Stimulated activated naive CD8-positive, alpha-beta T cell treated with anti-CD3 and anti-CD28 coated beads, Interleukin-15, Interleukin-2, amounts not matched to agents 100 ng/mL and 50 ng/mL, for 24 hours (primary cell): ENCODE data around the gene CEP170.
A peak's percentile ranks its signal among the peaks of the same experiment; 100 is the strongest.
"Not testable (repeated sequence)": the region's sequence is repeated elsewhere in the genome, so short reads cannot be mapped to it uniquely, and the experiment has no call there.

Source experiments
- H3K27ac Mint-ChIP-seq: one replicate; pipeline ENCODE4 v1.8.0; 2021; ENCODE audit warnings: mild to moderate bottlenecking, mixed read lengths
- H3K27me3 Mint-ChIP-seq: one replicate; pipeline ENCODE4 v1.8.0; 2021; ENCODE audit warnings: mixed read lengths
- H3K36me3 Mint-ChIP-seq: one replicate; pipeline ENCODE4 v1.8.0; 2021; ENCODE audit warnings: low read depth, mixed read lengths
- H3K4me1 Mint-ChIP-seq: one replicate; pipeline ENCODE4 v1.8.0; 2021; ENCODE audit warnings: low read depth, mixed read lengths
- H3K4me3 Mint-ChIP-seq: one replicate; pipeline ENCODE4 v1.8.0; 2021; ENCODE audit warnings: mild to moderate bottlenecking, mixed read lengths
- H3K9me3 Mint-ChIP-seq: one replicate; pipeline ENCODE4 v1.8.0; 2021; ENCODE audit warnings: mixed read lengths

CEP170 gene

DNA sequence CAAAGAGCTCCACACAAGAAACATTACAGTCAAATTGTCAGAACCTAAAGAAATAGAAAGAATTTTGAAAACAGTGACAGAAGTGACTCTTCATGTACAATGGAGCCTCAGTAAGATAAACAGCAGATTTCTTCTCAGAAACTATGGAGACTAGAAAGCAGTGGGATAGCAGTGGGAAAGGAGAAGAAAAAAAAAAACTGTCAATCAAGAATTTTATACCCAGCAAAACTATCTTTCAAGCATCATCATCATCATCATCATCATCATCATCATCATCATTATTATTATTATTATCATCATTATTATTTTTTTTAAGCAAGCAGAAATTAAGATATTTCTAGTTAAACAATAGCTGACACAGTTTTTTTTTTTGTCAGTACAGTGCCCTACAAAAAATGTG lies 24.2 kb downstream of the CEP170 start:
- Mint-ChIP-seq H3K27me3 (no peaks in the 10 kb centered on the region), H3K36me3 (peaks cover 59% of the 10 kb centered on the region), H3K27ac (no peak overlapping the region), H3K4me1 (peaks cover 11% of the 10 kb centered on the region), H3K4me3 (no peak overlapping the region), H3K9me3 (peaks cover 29% of the 10 kb centered on the region)

DNA sequence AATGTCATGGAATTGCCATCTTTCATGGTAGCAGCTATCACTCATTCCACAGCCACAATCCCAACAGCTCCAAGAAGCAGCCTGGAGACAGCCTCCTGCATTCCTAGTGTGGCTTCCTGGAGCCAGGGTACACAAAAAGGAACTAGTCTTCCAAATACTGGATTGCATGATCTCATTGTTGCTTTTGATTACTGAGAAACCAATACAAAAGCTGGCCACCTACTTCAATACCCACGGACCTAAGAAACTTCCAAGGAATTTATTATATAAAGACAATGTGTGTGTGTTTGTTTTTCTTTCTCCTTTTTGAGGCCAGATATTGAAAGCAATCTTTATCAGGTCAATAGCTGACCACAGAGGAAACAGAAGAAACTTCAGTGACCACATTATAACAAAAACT lies 25.6 kb downstream of the CEP170 start:
- Mint-ChIP-seq H3K27ac (no peak overlapping the region), H3K27me3 (no peaks in the 10 kb centered on the region), H3K4me3 (no peak overlapping the region), H3K4me1 (peaks cover 11% of the 10 kb centered on the region), H3K36me3 (peaks cover 58% of the 10 kb centered on the region), H3K9me3 (peaks cover 29% of the 10 kb centered on the region)

DNA sequence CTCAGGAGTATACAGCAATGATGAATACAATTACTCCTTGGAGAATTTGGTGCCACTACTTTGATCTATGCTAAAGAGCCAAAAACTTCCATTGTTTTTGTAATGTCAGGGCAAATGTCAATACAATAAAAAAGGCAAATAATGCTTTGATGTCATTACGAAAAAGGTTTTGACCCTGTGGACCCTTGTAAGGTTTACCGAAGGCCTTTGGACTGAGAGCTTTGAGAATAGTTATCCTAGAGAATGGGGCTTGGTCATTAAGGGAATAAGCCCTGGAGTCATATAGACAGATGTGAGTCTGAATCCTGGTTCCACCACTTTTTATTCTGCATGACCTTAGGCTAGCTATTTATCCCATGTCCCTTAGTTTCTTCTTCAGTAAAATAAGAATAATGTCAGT lies 27.5 kb downstream of the CEP170 start:
- H3K4me1 Mint-ChIP-seq = peaks cover 11% of the 10 kb centered on the region
- no peak overlapping the region for H3K4me3 Mint-ChIP-seq
- peaks cover 65% of the 10 kb centered on the region for H3K36me3 Mint-ChIP-seq
- peaks cover 24% of the 10 kb centered on the region for H3K9me3 Mint-ChIP-seq
- no peaks in the 10 kb centered on the region for H3K27me3 Mint-ChIP-seq
- no peak overlapping the region for H3K27ac Mint-ChIP-seq

DNA sequence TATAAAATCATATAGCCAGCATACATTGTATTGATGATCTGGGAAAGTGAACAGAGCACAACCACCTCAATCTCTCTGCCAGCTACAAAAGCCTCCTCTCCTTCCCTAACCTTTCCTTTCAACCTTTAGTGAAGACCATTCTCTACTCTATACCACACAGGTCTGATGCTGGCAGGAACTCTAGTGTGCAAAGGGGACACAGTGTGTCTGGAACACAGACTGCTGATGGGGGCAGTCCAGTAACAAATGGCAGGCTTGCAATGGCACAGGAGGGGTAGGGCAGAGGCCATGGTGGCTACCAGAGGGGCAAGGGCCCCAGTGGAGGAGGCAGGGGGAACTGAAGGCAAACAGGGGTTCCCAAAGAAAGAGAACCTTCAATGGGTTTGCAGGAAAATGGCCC lies 37.0 kb downstream of the CEP170 start:
- H3K27ac Mint-ChIP-seq = no peak overlapping the region
- H3K4me3 Mint-ChIP-seq = no peak overlapping the region
- H3K36me3 Mint-ChIP-seq = peaks cover 63% of the 10 kb centered on the region
- no peaks in the 10 kb centered on the region for H3K4me1 Mint-ChIP-seq
- H3K27me3 Mint-ChIP-seq = no peaks in the 10 kb centered on the region
- H3K9me3 Mint-ChIP-seq = no peaks in the 10 kb centered on the region

DNA sequence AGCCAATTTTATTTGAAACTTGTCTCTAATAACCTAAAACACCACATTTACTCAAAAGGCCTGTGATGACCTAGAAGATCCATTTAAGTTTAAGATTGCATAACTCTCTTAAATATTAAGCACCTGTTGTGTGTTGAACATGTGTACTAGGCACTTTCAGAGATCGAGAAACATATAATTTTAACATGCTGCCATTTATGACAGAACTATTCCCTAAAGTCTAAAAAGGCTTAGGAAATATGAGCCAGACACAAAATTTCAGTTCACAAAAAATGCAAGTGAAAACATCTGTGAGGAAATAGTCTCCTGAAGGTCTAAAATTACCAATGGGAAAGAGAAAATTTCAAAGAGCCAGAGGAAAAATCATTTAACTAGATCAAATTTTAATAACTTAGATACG lies 37.7 kb downstream of the CEP170 start:
- Mint-ChIP-seq H3K9me3 (no peaks in the 10 kb centered on the region), H3K4me1 (no peaks in the 10 kb centered on the region), H3K27ac (no peak overlapping the region), H3K36me3 (peaks cover 60% of the 10 kb centered on the region), H3K27me3 (no peaks in the 10 kb centered on the region), H3K4me3 (no peak overlapping the region)

DNA sequence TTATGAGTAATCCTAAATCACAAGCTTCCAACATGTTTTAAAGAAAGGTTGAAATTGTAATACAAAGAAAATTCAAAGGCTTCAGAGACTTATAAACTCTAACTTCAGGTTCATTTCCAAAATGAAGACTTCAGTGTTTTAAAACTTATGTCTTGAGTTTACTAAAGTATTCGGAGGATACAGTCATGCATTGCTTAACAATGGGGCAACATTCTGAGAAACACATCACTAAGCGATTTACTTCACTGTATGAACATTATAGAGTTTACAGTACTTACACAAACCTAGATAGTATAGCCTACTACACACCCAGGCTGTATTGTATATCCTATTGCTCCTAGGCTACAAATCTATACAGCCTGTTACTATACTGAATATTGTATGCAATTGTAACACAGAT lies 38.3 kb downstream of the CEP170 start:
- no peak overlapping the region for H3K27ac Mint-ChIP-seq
- H3K36me3 Mint-ChIP-seq = peaks cover 56% of the 10 kb centered on the region
- H3K9me3 Mint-ChIP-seq = no peaks in the 10 kb centered on the region
- H3K27me3 Mint-ChIP-seq = no peaks in the 10 kb centered on the region
- no peaks in the 10 kb centered on the region for H3K4me1 Mint-ChIP-seq
- H3K4me3 Mint-ChIP-seq = no peak overlapping the region

DNA sequence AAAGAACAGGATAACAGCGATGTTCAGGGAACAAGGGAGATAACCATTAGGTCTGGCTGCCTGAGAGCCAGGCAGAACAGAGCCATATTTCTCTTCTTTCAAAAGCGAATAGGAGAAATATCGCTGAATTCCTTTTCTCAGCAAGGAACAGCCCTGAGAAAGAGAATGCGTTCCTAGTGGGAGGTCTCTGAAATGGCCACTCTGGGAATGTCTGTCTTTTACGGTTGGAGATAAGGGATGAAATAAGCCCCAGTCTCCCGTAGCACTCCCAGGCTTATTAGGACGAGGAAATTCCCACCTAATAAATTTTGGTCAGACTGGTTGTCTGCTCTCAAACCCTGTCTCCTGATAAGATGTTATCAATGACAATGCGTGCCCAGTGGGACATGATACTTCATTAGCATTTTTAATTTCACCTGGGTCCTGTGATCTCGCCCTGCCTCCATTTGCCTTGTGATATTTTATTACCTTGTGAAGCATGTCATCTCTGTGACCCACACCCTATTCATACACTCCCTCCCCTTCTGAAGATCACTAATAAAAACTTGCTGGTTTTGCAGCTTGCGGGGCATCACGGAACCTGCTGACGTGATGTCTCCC lies 39.7 kb downstream of the CEP170 start:
- H3K4me3 Mint-ChIP-seq, H3K27ac Mint-ChIP-seq, H3K9me3 Mint-ChIP-seq, H3K4me1 Mint-ChIP-seq, H3K27me3 Mint-ChIP-seq: not testable (repeated sequence)
- H3K36me3 Mint-ChIP-seq = peaks cover 42% of the 10 kb centered on the region

DNA sequence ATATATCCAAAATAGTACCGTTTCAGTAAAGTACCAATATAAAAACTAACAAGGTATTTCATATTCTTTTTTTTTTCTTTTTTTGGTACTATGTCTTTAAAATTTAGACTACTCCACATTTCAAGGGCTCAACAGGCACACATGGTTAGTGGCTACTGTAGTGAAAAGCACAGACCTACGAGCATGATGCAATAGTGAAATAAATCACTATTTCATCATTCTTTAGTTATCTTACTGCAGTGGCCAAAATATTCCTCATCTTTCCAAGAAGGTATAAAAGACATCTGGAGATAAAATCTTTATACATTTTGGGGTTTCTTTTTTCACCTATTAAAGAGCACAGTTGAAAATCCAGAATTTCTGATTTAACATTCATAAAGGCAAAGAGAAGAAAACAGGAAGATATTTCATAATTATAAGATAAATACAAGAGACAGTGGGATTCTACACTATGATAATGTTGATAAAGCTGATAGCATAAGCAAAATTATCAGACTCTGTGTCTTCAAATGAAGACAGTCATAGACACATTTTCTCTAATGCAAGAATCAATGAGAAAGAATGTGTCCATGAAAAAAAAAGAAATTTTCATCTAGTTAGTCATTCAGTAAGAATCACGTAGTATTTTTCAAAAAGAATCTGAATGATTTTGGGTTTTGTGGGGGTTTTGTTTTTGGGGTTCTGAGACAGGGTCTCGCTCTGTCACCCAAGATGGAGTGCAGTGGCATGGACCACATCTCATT lies 41.9 kb downstream of the CEP170 start:
- Mint-ChIP-seq H3K27ac (peak overlapping the region; percentile 55), H3K9me3 (no peaks in the 10 kb centered on the region), H3K36me3 (peaks cover 24% of the 10 kb centered on the region), H3K4me1 (no peaks in the 10 kb centered on the region), H3K4me3 (no peak overlapping the region), H3K27me3 (no peaks in the 10 kb centered on the region)

DNA sequence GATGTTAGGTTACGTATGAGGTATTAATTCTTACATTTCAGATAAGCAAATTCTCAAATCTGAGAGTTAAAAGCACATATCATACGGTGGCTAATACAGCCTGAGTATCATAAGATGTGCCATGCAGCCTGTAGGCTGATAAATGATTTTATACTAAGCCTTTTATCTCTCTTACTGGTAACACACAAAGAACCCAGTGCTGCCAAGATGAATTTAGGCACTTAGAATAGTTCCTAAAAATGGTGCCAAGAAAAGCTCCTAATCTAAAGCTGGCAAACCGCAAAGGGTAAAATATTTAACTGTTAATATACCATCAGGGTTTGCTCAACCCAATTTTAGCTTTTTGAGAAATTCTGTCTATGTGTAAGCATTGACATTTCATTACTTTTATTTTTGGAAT lies 43.1 kb downstream of the CEP170 start:
- not testable (repeated sequence) for H3K27me3 Mint-ChIP-seq, H3K9me3 Mint-ChIP-seq, H3K4me3 Mint-ChIP-seq, H3K4me1 Mint-ChIP-seq, H3K27ac Mint-ChIP-seq
- H3K36me3 Mint-ChIP-seq = peaks cover 15% of the 10 kb centered on the region

DNA sequence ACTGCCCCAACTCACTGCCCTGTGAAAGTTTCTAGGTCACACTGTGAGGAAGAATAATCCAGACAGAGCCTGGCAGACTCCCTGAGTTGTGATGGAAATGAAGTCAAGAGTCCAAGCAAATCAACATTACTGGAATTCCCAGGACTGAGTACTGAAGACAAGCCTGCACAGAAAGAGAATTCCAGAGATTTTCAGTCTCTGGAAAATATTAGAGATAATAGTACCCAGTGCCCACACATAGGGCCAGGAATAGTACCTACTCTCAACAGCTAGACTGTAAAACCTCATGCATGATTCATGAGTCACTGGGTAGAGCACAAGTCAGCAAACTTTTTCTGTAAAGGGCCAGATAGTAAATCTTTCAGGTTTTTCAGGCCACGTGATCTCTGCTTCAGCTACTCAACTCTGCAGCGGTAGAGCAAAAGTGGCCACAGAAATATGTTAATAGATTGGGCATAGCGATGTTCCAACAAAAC lies 50.0 kb downstream of the CEP170 start:
- H3K27me3 Mint-ChIP-seq, H3K4me3 Mint-ChIP-seq, H3K9me3 Mint-ChIP-seq, H3K4me1 Mint-ChIP-seq, H3K27ac Mint-ChIP-seq: not testable (repeated sequence)
- H3K36me3 Mint-ChIP-seq = peaks cover 17% of the 10 kb centered on the region

DNA sequence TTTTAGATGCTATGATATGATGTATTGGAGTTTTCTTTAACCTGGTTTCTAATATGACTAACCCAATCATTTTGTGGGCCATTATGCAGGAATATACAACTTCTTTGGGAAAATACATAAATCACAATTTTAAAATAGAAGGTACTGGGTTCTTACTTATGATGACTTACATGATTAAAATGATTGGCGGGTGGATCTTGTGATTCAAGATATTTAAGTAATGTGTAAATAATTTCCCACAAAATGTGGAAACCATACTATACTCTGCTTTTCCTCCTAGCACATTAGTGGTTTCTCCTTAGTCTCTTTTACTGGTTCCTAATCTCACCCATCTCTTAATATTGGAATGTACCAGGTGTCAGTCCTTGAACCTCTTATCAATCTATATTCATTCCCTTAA lies 50.7 kb downstream of the CEP170 start:
- not testable (repeated sequence) for H3K27ac Mint-ChIP-seq, H3K9me3 Mint-ChIP-seq, H3K4me3 Mint-ChIP-seq, H3K4me1 Mint-ChIP-seq, H3K27me3 Mint-ChIP-seq
- peaks cover 17% of the 10 kb centered on the region for H3K36me3 Mint-ChIP-seq

DNA sequence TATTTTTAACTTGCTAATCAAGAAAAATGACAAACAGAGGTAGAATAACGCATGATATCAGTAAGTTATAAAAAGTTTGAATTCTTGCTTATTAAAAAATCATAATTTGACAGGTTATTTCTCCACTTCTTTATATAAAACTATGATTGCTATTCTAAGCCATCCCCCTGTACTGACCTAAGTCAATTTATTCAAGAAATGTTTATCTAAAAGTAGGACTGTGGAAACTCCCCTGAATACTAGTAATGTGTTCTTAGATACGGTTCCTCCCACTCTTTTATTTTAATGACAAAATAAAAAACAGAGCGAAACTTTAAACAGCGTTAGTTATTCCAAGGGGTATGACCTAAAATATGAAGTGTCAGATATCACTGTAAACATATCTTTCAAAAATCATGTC lies 51.9 kb downstream of the CEP170 start:
- not testable (repeated sequence) for H3K27ac Mint-ChIP-seq, H3K27me3 Mint-ChIP-seq, H3K4me1 Mint-ChIP-seq

DNA sequence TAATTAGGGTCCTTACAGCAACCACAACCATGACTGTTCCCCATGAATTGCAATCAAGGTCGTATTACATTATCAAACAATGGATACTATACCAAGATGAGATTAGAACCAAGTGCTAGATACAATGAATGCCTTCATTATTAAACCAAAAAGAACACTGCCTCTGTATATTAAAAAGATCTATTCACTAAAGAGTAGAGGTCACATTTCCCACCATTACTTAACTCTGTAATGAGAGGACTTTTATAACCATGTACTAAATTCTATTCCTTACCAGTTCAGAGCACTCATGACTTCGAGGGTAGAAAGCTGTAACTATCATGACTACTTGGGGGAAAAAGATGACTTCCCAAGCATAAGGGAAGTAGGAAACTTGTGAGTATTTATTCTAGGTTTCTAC lies 53.8 kb downstream of the CEP170 start:
- not testable (repeated sequence) for H3K9me3 Mint-ChIP-seq, H3K27me3 Mint-ChIP-seq, H3K4me1 Mint-ChIP-seq, H3K4me3 Mint-ChIP-seq, H3K27ac Mint-ChIP-seq
- peaks cover 21% of the 10 kb centered on the region for H3K36me3 Mint-ChIP-seq

More for the DNA sequence above, 51.9 kb downstream of the CEP170 start:
- H3K4me3 Mint-ChIP-seq, H3K9me3 Mint-ChIP-seq: not testable (repeated sequence)
- peaks cover 18% of the 10 kb centered on the region for H3K36me3 Mint-ChIP-seq

DNA sequence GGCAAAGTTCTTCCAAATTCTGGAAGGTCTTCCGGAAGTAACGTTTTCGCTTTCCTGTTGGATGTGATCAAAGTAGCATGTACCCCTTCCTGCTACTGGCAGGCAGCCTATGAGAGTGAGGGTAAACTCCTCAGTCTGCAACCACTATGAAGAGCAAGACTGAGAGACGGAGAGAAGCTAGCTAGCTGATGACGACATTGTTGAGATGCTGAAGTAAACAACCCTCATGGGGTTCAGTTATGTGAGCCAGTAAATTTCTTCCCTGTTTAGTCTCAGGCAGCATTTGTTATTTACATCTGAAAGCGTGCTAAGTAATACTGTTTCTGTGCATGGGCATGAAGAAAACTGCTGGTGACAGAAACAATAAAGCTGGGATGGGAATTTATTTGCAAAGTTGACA lies 57.6 kb downstream of the CEP170 start:
- H3K4me3 Mint-ChIP-seq, H3K27ac Mint-ChIP-seq, H3K4me1 Mint-ChIP-seq, H3K9me3 Mint-ChIP-seq, H3K27me3 Mint-ChIP-seq: not testable (repeated sequence)
- H3K36me3 Mint-ChIP-seq = peaks cover 16% of the 10 kb centered on the region

DNA sequence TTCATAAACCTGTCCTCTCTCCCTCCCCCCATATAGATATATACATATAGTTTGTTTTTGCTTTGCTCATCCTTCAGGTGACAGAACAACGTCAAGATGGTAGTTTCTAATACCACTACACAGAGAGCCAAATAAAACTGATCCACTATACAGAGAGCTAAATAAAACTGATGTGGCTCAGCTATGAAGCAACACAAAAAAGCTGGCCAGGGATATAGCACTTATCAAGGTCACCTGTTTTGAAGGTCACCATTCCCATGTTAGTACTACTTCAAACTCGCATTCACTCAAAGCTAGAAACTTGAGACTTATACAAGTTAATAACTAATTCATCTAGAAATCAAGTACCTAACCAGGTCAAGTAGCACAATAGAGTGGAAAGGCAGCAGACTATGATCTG lies 61.8 kb downstream of the CEP170 start:
- H3K27me3 Mint-ChIP-seq, H3K4me3 Mint-ChIP-seq, H3K4me1 Mint-ChIP-seq, H3K9me3 Mint-ChIP-seq, H3K27ac Mint-ChIP-seq: not testable (repeated sequence)
- H3K36me3 Mint-ChIP-seq = peaks cover 30% of the 10 kb centered on the region
